LNCAP (cell line): Measurements from ENCODE around the gene ASPM.

Experiments
- CTCF ChIP-seq: fragments of 450-650 bp; IDR thresholded peaks from 2 replicates; pipeline ENCODE4 v1.5.1; 2017; ENCODE audit warnings: mild to moderate bottlenecking

Gene ASPM

GRCh38 chr1:197049100-197049499, 97.4 kb downstream of the ASPM start:
- no peak for TF ChIP-seq CTCF

- TF ChIP-seq CTCF: no peak
These were observed 103.7 kb downstream of the ASPM start for GRCh38 chr1:197042676-197043341.

GRCh38 chr1:197041486-197042353, 104.7 kb downstream of the ASPM start:
- TF ChIP-seq CTCF: no peak

- no peak for TF ChIP-seq CTCF
These were observed 109.6 kb downstream of the ASPM start for GRCh38 chr1:197036861-197037260.
